HepG2 (cell line): ENCODE data around the gene ZNF511.

ENCODE experiments used
- AGO1 ChIP-seq: fragments of 200-400 bp; formaldehyde crosslinking; IDR thresholded peaks from 2 replicates; pipeline ENCODE4 v1.6.1; 2017; ENCODE audit warnings: mild to moderate bottlenecking, low read depth, low read length, moderate library complexity; ENCODE audit not compliant: poor library complexity, severe bottlenecking
- CTCF ChIP-seq: sonication (generic); formaldehyde crosslinking; IDR thresholded peaks from 2 replicates; pipeline ENCODE4 v1.5.0; 2020; ENCODE audit warnings: mild to moderate bottlenecking, missing genetic modification reagents, moderate library complexity
- FOXK1 ChIP-seq: sonication (generic); formaldehyde crosslinking; IDR thresholded peaks from 2 replicates; pipeline ENCODE4 v1.4.0; 2020; ENCODE audit warnings: low read depth, missing genetic modification reagents, borderline replicate concordance
- HMGXB3 ChIP-seq: sonication (generic); formaldehyde crosslinking; IDR thresholded peaks from 2 replicates; pipeline ENCODE4 v1.4.0; 2020; ENCODE audit warnings: missing genetic modification reagents, borderline replicate concordance
- MAX ChIP-seq: IDR thresholded peaks from 2 replicates; pipeline ENCODE4 v1.6.1; 2012; ENCODE audit warnings: inconsistent platforms
- PBX3 ChIP-seq: sonication (generic); formaldehyde crosslinking; IDR thresholded peaks from 2 replicates; pipeline ENCODE4 v1.8.1; 2023; ENCODE audit warnings: missing genetic modification reagents, inconsistent platforms, borderline replicate concordance
- PRDM10 ChIP-seq: sonication (generic); formaldehyde crosslinking; IDR thresholded peaks from 2 replicates; pipeline ENCODE4 v1.4.0; 2020; ENCODE audit warnings: low read depth, missing genetic modification reagents
- SUZ12 ChIP-seq: fragments of 150-350 bp; IDR thresholded peaks from 2 replicates; pipeline ENCODE4 v1.6.1; 2014; ENCODE audit warnings: low read depth, low read length

GRCh38 chr10:133309100-133309719 is 496 bp downstream of the ZNF511 start:
- TF ChIP-seq SUZ12 = no peak
- TF ChIP-seq FOXK1 (CRISPR knock-in tag) = no peak
- TF ChIP-seq CTCF (CRISPR knock-in tag) = no peak
- peak; percentile 10; the same call in 1 of the 2 replicates for TF ChIP-seq MAX
- TF ChIP-seq AGO1 = no peak
- TF ChIP-seq HMGXB3 (CRISPR knock-in tag) = no peak
- no peak for TF ChIP-seq PBX3 (CRISPR knock-in tag)
- TF ChIP-seq PRDM10 (CRISPR knock-in tag) = no peak
